ENCODE measurements around the gene GRK5. TPM values are rescaled to one million over a fixed set of nuclear protein-coding genes. Genes with fewer than 3 reads are reported as not detected.
A peak's percentile ranks its signal among the peaks of the same experiment; 100 is the strongest.

Gene GRK5
- total RNA-seq, 2 experiments from 2014 or later, result 21.2 to 24.8 TPM

DNA sequence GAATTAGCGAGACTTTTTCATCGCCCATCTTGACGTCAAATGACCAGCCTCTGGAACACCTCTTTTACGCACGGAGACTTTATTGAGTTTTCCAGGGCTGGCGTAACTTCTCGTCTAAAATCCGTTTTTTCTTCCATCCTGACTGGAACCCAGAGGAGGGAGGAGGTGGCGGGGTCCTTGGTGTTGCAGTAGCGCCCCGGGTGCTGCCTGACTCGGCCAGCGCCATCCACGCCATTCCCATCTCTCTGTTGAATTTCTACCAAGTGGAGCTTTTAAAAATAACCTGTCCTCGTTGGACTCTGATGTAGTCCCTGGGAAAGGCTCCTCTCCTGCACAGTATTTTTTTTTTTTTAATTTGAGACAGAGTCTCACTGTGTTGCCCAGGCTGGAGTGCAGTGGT is 179.3 kb downstream of the GRK5 start:
- no peaks in the 10 kb centered on the region for H3K9me3 Mint-ChIP-seq (ENCODE audit: low read depth)
- CTCF ChIA-PET, result interaction anchor here (1.2 kb wide), 1 partner anchor 180 kb away, joined by 5 read pairs; the partner anchor contains the start of gene GRK5
- intact Hi-C loops (cut with DNase I, micrococcal nuclease), result no loop called here
- peaks cover 6% of the 10 kb centered on the region for H3K4me1 Mint-ChIP-seq
- DNase-seq (no peak), ATAC-seq (no peak)
- no peak overlapping the region for H3K4me3 Mint-ChIP-seq
- POLR2A ChIA-PET, result no interaction called here
- no peak overlapping the region for H3K27ac Mint-ChIP-seq
- no peaks in the 10 kb centered on the region for H3K27me3 Mint-ChIP-seq
- peaks cover 24% of the 10 kb centered on the region for H3K36me3 Mint-ChIP-seq (ENCODE audit: low read depth)

DNA sequence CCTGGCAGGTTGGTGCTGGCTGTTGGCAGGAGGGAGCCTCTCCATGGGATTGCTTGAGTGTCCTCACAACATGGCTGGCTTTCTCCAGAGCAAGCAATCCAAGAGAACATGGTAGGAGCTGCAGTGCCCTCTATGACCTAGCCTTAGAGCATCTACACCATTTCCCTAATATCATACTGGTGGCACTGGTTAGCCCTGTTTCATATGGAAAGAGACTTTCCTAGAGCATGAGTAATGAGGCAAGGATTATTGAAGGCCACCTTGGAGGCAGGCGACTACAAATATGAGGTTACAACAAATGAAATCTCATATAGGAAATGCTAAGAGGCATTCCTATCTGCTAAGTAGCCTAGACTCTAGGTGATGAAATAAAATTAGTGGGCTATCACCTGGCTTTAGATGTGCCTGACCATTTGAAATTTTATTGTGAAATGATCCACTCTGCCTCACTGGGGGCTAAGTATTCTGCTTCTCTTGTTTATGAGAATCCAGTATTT is 181.5 kb downstream of the GRK5 start:
- CTCF ChIA-PET, result no interaction called here
- H3K27me3 Mint-ChIP-seq, result no peaks in the 10 kb centered on the region

DNA sequence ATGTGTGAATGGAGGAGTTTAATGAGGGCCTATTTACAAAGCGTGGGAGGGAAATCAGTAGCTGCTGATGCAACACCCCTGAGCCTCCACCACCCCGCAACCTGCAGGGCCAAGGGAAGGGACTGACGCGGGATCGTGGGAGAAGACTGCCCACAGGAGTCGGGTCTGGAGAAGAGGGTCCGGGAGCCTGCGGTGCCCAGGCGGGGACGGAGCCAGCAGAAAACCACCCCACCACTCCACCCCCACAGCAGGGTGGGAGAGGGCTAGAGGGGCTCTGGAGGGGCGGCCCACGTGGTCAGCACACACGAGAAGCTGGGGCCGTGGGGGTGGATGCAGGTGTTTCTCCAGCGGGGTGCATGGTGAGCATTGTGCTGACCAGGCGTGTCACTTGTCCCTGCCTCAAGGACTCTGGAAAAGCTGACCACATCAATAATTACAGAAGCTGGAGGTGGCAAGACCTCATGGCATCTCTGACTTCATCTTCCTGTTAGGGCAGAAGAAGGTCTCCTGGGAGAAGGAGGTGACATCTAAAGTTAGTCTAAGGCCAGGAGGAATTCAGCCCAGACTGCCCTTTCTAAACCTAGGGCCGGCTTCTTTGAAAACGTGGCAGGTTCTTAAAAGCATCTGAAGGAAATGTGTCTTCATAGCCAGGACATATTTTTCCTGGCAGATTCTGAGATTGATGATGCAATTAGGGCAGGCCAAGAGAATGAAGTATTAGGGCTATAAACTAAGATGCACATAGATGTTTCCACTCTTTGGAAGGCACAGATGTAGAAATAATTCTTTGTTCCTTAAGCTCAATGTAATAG is 184.3 kb downstream of the GRK5 start:
- Mint-ChIP-seq H3K4me1 (peaks cover 12% of the 10 kb centered on the region), H3K27ac (no peak overlapping the region), H3K36me3 (ENCODE audit: low read depth) (peaks cover 4% of the 10 kb centered on the region), H3K4me3 (no peak overlapping the region), H3K9me3 (ENCODE audit: low read depth) (peaks cover 7% of the 10 kb centered on the region), H3K27me3 (no peaks in the 10 kb centered on the region)
- ATAC-seq, result no peak
- CTCF ChIA-PET, result interaction anchor here (0.8 to 2.1 kb wide), 3 partner anchors 10 to 36 kb away, joined by 3 to 6 read pairs (median 3); no protein-coding TSS in a partner anchor
- intact Hi-C loops (cut with DNase I, micrococcal nuclease), result no loop called here
- no peak for DNase-seq
- POLR2A ChIA-PET, result no interaction called here

More for the DNA sequence above, 181.5 kb downstream of the GRK5 start:
- Mint-ChIP-seq H3K36me3 (ENCODE audit: low read depth) (peaks cover 20% of the 10 kb centered on the region), H3K4me1 (peaks cover 6% of the 10 kb centered on the region), H3K9me3 (ENCODE audit: low read depth) (peaks cover 3% of the 10 kb centered on the region), H3K27ac (no peak overlapping the region), H3K4me3 (no peak overlapping the region)
- POLR2A ChIA-PET, result no interaction called here
- ATAC-seq (no peak), DNase-seq (no peak)
- intact Hi-C loops (cut with DNase I, micrococcal nuclease), result no loop called here

DNA sequence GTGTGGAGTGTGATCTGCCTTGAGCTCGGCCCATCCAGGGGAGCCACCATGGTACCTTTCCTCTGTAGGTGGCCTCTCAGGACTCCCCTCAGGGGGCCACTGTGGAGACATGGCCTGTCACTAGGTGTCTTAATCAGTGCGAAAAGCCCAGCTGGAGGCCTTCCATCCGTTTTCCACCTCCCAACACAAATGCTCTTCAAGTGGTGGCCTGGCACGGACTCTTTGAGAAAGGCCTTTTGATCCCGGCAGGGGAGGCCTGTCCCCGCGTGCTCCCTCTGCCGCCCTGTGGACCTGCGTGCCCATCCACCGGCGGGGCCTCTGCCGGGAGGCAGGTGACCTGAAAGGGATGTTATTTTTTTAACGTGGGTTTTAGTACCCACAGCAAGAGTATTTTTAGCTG is 185.6 kb downstream of the GRK5 start:
- peaks cover 3% of the 10 kb centered on the region for H3K36me3 Mint-ChIP-seq (ENCODE audit: low read depth)
- ATAC-seq (no peak), DNase-seq (no peak)
- peaks cover 7% of the 10 kb centered on the region for H3K9me3 Mint-ChIP-seq (ENCODE audit: low read depth)
- no peak overlapping the region for H3K27ac Mint-ChIP-seq
- intact Hi-C loops (cut with DNase I, micrococcal nuclease), result no loop called here
- ChIA-PET POLR2A (no interaction called here), CTCF (interaction anchor here (0.6 to 2.1 kb wide), 3 partner anchors 8 to 66 kb away, joined by 3 to 6 read pairs (median 3); no protein-coding TSS in a partner anchor)
- H3K4me3 Mint-ChIP-seq, result no peak overlapping the region
- peaks cover 12% of the 10 kb centered on the region for H3K4me1 Mint-ChIP-seq
- H3K27me3 Mint-ChIP-seq, result no peaks in the 10 kb centered on the region

DNA sequence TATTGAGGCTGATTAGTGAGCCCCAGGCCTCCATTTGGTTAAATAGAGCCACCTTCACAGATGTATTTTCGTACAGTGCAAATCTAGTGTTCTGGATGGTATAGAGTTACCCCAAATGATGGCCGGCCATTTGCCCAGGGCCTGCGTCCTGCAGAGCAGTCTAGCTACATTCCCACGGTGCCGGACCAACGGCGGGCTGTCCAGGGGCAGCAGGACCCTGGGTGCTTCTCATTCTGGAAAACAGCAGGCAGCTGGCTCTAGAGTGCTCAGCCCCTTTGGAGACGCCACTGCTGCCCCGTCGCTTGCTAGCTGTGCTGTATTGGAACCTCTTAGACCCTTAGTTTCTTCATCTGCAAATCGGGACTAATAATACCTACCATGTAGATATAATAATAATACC is 186.1 kb downstream of the GRK5 start:
- DNase-seq (no peak), ATAC-seq (no peak)
- Mint-ChIP-seq H3K4me3 (peak overlapping the region; percentile 16), H3K27ac (peak overlapping the region; percentile 13), H3K27me3 (no peaks in the 10 kb centered on the region), H3K4me1 (peaks cover 12% of the 10 kb centered on the region), H3K36me3 (ENCODE audit: low read depth) (peaks cover 3% of the 10 kb centered on the region), H3K9me3 (ENCODE audit: low read depth) (peaks cover 7% of the 10 kb centered on the region)
- CTCF ChIA-PET, result interaction anchor here (0.8 to 2.1 kb wide), 2 partner anchors 8 to 52 kb away, joined by 3 to 6 read pairs; no protein-coding TSS in a partner anchor
- intact Hi-C loops (cut with DNase I, micrococcal nuclease), result no loop called here
- POLR2A ChIA-PET, result no interaction called here

DNA sequence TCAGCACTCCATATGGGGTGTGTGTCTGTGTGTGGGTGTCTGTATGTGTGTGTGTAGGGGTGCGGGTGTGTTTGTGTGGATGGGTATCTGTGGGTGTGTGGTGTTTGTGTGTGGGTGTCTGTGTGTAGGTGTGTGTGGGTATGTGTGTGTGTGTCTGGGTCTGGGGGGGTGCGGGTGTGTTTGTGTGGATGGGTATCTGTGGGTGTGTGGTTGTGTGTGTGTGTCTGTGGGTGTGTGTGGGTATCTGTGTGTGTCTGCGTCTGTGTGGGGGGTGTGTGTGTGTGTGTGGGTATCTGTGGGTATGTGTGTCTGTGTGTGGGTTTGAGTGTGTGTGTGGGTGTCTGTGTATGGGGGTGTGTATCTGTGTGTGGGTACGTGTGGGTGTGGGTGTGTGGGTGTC is 186.5 kb downstream of the GRK5 start:
- Mint-ChIP-seq H3K27ac (peak overlapping the region; percentile 13), H3K9me3 (ENCODE audit: low read depth) (peaks cover 7% of the 10 kb centered on the region), H3K27me3 (no peaks in the 10 kb centered on the region), H3K4me1 (peaks cover 12% of the 10 kb centered on the region), H3K4me3 (peak overlapping the region; percentile 16), H3K36me3 (ENCODE audit: low read depth) (peaks cover 3% of the 10 kb centered on the region)
- no peak for DNase-seq
- intact Hi-C loops (cut with DNase I, micrococcal nuclease), result no loop called here
- POLR2A ChIA-PET, result no interaction called here
- ATAC-seq, result peak; percentile 14
- CTCF ChIA-PET, result interaction anchor here (2.1 kb wide), 1 partner anchor 8 kb away, joined by 6 read pairs; no protein-coding TSS in a partner anchor

DNA sequence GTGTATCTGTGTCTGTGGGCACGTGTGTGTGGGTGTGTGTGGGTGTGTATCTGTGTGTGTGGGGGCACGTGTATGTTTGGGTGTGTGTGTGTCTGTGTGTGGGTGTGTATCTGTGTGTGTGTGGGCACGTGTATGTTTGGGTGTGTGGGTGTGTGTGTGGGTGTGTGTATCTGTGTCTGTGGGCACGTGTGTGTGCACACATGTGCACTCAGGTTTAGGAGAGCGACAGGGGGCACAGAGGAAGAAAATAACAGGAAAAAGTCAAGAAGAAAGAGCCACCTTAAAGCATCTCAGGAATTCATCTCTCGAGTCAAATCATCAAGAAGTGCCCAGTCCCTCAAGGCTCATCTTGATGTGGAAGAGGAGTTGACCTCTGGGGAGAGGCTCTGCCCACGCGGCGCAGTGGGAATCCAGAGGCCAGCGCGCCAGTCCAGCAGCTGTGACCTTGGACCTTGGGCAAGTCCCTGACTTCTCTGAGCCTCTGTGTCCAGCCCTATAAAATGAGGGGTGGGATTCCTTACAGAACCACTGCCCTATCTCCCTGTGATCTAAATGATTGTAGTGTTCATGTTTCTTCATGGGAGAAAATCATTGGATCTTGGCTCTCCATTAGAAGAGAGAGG is 187.4 kb downstream of the GRK5 start:
- no peak for DNase-seq

DNA sequence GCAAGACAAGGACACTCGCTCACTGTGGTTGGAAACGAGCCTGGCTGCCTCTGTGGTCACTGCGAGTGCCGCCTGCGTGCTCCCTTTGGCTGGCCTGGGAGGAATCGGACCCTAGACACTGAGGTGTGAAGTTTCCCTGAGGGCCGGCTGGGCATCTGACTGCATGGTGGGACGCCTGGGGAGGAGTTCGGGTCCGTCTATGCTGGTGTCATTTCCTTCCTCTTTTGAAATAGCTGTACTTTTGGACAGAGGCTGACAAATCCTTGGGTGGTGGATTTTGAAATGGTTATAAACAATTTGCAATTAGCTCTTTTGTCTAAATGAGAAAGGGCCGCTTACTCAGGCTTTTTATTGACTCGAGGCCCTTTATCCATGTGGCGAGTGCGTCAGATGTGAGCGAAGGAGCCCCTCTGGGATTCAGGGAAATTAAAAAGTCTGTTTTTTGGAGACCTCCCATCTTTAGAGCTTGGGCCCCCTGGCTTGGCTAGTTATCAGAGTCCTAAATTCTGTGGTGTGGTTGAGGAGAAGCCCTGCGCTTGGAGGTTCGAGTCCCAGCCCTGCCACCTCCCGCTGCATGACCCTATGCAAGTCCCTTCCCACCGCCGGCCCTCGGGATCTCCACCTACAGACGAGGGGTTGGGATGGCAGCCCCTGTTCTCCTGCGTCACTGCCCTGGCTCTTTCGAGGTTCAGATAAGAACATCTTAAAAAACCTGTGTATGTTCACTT is 188.1 kb downstream of the GRK5 start:
- ChIA-PET POLR2A (interaction anchor here (0.6 kb wide), 1 partner anchor 212 kb away, joined by 3 read pairs; no protein-coding TSS in a partner anchor), CTCF (interaction anchor here (0.7 to 1.5 kb wide), 6 partner anchors 21 to 197 kb away, joined by 3 to 4 read pairs (median 3); no protein-coding TSS in a partner anchor)
- DNase-seq, result no peak
- peaks cover 6% of the 10 kb centered on the region for H3K36me3 Mint-ChIP-seq (ENCODE audit: low read depth)
- no peaks in the 10 kb centered on the region for H3K27me3 Mint-ChIP-seq
- peaks cover 12% of the 10 kb centered on the region for H3K4me1 Mint-ChIP-seq
- no peak for ATAC-seq
- peak overlapping the region; percentile 16 for H3K27ac Mint-ChIP-seq
- no peak overlapping the region for H3K4me3 Mint-ChIP-seq
- intact Hi-C loops (cut with DNase I, micrococcal nuclease), result no loop called here
- peaks cover 7% of the 10 kb centered on the region for H3K9me3 Mint-ChIP-seq (ENCODE audit: low read depth)

More for the DNA sequence above, 187.4 kb downstream of the GRK5 start:
- ChIA-PET CTCF (interaction anchor here (0.7 to 1.2 kb wide), 2 partner anchors 124 to 192 kb away, joined by 3 to 4 read pairs; no protein-coding TSS in a partner anchor), POLR2A (no interaction called here)
- H3K27ac Mint-ChIP-seq, result peak overlapping the region; percentile 16
- peaks cover 12% of the 10 kb centered on the region for H3K4me1 Mint-ChIP-seq
- peaks cover 7% of the 10 kb centered on the region for H3K9me3 Mint-ChIP-seq (ENCODE audit: low read depth)
- H3K36me3 Mint-ChIP-seq (ENCODE audit: low read depth), result peaks cover 5% of the 10 kb centered on the region
- no peaks in the 10 kb centered on the region for H3K27me3 Mint-ChIP-seq
- no peak overlapping the region for H3K4me3 Mint-ChIP-seq
- ATAC-seq, result no peak
- intact Hi-C loops (cut with DNase I, micrococcal nuclease), result no loop called here

DNA sequence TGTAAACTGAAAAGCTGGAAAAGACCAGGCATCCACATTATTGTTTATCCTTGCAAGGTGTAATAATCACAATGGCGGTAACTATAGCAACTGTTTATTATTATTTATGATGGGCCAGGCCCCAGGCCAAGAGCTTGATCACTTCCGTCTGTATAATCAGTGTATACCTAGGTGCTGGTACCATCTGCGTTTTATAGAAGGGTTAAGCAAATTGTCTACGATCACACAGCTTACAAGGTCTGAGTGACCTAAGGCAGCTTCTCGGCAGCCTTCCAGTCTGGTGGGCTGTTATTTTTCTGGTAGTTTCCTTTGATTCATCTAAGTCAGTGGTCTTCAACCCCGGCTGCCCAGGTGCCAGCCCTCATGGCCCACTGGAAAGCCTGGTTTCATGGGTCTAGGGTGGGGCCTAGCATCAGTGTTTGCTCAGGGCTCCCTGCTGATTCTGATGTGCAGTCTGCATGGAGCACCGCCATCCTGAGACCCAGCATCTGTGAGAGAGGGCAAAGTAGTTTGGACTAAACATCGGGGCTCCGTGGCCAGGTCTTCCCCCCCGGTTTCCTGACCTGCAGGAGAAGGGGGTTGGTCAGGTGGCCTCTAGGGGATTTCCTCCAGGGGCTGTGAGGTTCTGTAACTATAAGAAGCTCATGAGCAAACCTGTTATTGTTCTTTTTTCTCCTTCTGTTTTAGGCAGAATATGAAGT is 188.8 kb downstream of the GRK5 start:
- Mint-ChIP-seq H3K27ac (peak overlapping the region; percentile 17), H3K4me1 (peaks cover 12% of the 10 kb centered on the region), H3K36me3 (ENCODE audit: low read depth) (peaks cover 6% of the 10 kb centered on the region), H3K9me3 (ENCODE audit: low read depth) (peaks cover 7% of the 10 kb centered on the region), H3K27me3 (no peaks in the 10 kb centered on the region), H3K4me3 (no peak overlapping the region)
- ChIA-PET POLR2A (interaction anchor here (0.6 kb wide), 1 partner anchor 213 kb away, joined by 3 read pairs; no protein-coding TSS in a partner anchor), CTCF (interaction anchor here (0.7 to 1.5 kb wide), 6 partner anchors 20 to 198 kb away, joined by 3 to 4 read pairs (median 3); no protein-coding TSS in a partner anchor)
- intact Hi-C loops (cut with DNase I, micrococcal nuclease), result no loop called here
- DNase-seq, result no peak
- no peak for ATAC-seq

DNA sequence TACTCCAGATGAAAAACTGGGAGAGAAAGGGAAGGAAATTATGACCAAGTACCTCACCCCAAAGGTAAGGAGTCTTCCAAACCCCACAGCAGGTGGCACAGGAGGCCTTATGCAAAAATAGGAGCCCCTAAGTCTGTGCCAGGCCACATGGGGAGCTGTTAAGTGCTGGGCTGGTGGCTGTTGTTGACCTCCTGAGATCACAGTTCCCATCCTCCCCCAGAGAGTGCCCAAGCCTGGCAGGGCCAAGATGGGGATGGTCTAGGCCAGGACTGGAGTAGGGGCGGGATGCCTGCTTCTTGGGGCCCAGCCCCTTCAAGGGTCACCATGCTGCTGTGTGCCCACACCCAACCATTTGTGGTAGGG is 189.3 kb downstream of the GRK5 start:
- CTCF ChIA-PET, result interaction anchor here (0.7 to 1.5 kb wide), 2 partner anchors 19 to 199 kb away, joined by 3 to 4 read pairs; no protein-coding TSS in a partner anchor
- H3K27me3 Mint-ChIP-seq, result no peaks in the 10 kb centered on the region
- H3K4me1 Mint-ChIP-seq, result peaks cover 12% of the 10 kb centered on the region
- POLR2A ChIA-PET, result no interaction called here
- ATAC-seq (no peak), DNase-seq (no peak)
- no peak overlapping the region for H3K4me3 Mint-ChIP-seq
- H3K9me3 Mint-ChIP-seq (ENCODE audit: low read depth), result peaks cover 7% of the 10 kb centered on the region
- H3K36me3 Mint-ChIP-seq (ENCODE audit: low read depth), result peaks cover 6% of the 10 kb centered on the region
- no peak overlapping the region for H3K27ac Mint-ChIP-seq
- intact Hi-C loops (cut with DNase I, micrococcal nuclease), result no loop called here

Data from activated CD4-positive, alpha-beta T cell treated with anti-CD3 and anti-CD28 coated beads for 36 hours (primary cell).